GM19240 (cell line): ENCODE data around the gene SASH1.
"Not testable (repeated sequence)": the region's sequence is repeated elsewhere in the genome, so short reads cannot be mapped to it uniquely, and the experiment has no call there.

Experiments used
- DNase-seq: peaks from one replicate; pipeline ENCODE4 v3.0.0; 2011; ENCODE audit warnings: low spot score; ENCODE audit not compliant: insufficient read length

Gene SASH1

DNA sequence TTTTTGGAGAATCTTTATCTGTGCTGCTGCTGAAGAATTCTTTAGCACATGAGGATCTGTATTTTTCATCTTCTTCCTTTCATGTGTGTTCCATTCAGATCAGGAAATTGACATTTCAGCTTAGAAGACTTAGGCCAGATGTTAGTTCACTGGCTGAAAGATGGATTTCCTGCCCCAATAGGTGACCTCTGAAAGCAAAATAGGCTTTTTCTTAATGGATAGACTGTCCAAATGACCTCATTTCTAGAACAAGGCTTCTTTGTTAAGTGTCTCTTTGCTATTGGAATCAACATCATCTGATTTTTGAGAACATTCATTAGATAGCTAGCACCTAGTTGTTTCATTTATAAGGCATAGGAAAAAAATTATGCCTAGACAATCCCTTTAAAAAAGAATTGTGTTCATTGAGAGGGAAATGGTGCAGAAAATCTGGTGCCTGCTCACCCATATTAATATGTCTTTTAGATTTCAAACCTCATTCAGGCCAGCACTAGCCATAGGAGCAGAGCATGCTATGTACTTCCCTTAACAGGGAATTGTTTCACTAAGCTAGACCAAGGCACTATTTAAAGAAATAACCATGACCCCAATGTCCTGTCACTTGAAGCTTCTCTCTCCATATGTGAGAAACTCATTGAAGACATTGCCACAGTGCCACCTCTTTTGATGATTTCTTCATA, 13.6 kb upstream of the SASH1 start:
- no peak for DNase-seq

DNA sequence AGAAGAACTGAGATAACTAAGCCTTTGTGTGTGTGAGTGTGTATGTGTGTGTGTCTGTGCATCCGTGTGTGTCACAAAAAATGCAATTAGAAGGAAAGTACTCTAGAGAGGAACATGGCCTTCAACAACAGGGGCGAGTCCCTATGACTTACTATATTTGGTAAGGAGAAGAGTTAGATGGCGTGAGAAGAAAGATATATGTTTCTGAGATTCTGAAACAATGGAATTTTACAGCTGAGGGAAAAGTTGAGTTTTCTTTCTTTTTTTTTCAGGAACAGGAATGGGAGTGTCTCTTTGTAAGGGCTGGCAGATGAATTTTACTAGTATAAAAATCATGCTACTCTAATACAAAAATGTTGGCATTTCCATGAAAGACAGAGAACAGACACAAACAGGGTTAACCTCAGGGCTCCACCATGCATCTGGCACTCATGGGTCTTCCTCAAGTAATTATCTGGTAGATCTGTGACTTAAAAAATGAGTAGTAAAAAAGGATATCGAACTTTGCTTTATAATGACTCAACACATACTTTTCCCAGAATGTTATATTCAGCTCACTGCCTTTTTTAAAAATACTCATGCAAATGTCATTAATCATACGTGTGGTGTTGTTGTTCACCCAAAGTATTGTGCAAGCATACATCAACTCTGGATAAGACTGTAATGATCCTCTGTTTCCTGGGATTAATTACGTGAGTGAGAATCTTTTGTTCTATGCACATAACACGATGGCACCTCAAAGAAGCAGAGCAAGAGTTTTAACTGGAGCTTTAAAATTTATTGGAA, 12.8 kb upstream of the SASH1 start:
- DNase-seq: no peak

DNA sequence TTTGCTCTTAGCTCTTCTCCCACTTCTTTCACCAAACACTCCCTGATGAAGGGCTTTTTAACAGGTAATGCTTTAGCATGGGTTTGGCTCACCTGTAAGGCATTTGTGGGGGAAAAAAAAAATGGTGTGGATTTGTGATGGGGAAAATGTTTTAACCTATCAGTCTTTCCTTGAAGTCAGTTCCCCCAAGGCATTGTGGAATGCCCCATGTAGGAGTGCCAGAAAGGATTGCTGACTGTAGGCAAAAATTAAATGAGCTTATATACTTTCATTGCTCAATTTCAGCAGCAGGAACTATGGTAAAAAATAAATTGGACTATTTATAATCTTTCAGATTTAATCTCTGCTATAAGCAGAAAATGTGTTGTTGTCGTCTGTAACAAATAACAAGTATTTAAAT, 10.6 kb upstream of the SASH1 start:
- DNase-seq: no peak

DNA sequence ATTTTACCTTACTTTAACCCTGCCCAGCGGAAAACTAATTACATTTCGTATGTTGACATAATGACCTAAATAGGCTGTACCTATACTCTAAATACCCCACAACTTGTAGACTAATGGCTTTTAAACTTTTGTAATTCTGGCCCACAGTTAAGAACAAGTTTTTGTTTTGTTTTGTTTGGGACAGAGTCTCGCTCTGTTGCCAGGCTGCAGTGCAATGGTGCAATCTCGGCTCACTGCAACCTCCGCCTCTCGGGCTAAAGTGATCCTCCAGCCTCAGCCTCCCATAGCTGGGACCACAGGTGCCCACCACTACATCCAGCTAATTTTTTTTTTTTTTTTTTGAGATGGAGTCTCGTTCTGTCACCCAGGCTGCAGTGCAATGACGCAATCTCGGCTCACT, 5.7 kb upstream of the SASH1 start:
- DNase-seq: no peak

DNA sequence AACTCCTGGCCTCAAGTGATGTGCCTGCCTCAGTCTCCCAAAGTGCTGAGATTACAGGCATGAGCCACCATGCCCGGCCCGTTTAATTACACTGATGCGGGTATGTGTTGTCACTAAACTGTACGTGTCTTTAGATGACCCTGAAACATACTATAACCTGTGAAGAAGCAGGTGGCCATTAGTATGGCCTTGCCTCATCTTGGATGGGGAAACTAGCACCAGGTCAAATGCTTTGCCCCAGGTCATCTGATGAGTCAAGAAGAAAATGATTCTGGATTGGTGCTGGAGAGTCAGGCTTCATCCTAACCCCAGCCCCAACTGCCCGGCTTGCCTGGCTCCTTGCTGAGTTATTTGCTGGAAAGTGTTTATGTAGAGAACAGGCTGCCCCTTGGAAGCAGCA, 2.9 kb upstream of the SASH1 start:
- no peak for DNase-seq

DNA sequence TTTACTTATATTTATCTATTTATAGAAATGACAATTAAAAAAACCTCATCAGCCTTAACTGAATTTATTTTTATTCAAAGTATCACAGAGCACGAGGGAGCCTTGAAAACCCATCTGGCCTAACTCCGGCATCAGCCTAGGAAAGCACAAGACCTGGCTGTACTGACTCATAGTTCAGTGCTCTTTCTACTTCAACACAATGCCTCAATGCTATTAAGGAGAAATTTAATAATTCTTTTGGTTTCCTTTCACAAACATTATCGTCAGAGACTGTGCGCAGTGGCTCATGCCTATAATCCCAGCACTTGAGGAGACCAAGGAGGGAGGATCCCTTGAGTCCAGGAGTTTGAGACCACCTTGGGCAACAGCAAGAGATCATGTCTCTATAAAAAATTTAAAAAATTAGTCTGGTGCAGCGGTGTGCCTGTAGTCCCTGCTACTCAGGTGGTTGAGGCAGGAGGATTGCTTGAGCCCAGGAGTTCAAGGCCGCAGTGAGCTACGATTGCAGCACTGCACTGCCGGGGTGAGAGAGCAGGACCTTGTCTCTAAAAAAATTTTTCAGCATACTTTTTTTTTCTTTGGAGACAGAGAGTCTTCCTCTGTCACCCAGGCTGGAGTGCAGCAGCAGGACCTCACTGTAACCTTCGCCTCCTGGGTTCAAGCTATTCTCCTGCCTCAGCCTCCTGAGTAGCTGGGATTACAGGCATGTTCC, 1.9 kb upstream of the SASH1 start:
- no peak for DNase-seq

DNA sequence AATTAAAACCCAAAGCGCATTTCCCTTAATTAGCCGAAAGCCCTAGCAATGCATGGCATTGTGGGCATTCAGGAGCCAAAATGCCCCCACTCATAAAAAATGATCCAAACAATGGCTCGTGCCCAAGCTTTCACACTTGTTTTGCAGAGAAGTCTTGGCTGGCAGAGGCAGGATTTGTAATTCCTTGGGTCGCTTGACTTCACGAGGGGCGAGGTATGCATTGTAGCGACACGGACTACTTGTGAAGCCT, 613 bp upstream of the SASH1 start:
- no peak for DNase-seq

DNA sequence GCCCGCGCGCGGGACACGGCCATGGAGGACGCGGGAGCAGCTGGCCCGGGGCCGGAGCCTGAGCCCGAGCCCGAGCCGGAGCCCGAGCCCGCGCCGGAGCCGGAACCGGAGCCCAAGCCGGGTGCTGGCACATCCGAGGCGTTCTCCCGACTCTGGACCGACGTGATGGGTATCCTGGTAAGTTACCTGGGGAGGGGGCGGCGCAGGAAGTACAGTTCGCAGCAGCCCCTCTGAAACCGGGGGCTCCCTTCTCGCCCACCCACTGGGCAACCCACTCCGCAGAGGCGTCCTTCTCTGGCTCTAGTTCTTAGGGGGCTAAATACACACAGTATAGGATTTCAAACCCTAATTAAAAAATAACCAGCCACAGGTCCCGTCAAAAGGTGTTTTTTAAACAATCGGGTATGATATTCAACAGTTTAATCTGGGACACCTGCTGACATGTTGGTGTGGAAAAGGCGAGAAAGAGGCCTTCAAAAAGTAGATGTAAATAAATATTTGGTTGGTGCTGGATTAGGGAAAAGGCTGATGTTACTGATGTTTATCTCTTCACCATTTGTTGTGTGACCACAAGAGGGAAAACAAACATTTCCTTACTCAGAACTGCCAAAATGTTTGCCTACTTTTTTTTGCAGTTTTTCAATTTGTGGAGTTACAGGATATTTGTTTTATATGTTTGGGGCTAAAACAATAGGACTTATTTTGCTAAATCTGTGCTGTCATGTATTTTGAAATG, 577 bp downstream of the SASH1 start:
- DNase-seq: no peak

DNA sequence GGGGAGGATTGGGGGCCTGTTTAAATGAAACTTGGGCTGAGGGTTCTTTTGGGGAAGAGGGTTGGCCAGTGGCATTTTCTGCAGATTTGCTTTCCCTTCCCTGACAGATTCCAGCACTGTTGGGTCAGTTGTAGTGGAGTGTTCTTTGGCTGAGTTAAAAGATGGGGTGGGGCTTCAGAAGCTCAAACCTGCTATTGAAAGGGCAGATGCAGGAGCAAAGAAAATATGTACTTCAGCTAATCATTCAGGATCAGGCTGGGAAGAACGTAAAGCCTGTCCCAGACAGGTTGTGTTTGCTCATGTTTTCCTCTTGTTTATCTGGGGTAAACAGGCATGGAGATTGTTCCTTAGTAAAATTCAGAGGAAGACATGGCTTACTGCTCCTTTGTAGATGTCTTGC, 2.5 kb downstream of the SASH1 start:
- DNase-seq: no peak

DNA sequence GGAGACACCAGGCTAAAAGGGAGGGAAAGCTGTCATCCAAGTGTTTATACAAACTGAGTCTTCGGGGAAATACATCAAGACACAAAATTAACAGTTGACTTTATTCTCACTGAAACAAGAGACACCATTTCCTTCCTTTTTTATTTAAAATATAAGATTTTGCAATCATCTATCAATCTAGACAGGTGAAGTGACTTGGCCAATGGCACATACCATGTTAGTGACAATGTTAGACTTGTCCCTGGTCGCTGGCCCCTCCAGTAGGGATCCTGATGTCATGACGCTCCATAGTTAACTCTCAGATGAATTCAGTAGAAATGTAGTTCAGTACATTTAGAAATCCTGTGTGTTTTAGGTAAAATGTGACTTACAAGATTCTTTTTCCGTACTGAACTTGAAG, 2.9 kb downstream of the SASH1 start:
- no peak for DNase-seq

DNA sequence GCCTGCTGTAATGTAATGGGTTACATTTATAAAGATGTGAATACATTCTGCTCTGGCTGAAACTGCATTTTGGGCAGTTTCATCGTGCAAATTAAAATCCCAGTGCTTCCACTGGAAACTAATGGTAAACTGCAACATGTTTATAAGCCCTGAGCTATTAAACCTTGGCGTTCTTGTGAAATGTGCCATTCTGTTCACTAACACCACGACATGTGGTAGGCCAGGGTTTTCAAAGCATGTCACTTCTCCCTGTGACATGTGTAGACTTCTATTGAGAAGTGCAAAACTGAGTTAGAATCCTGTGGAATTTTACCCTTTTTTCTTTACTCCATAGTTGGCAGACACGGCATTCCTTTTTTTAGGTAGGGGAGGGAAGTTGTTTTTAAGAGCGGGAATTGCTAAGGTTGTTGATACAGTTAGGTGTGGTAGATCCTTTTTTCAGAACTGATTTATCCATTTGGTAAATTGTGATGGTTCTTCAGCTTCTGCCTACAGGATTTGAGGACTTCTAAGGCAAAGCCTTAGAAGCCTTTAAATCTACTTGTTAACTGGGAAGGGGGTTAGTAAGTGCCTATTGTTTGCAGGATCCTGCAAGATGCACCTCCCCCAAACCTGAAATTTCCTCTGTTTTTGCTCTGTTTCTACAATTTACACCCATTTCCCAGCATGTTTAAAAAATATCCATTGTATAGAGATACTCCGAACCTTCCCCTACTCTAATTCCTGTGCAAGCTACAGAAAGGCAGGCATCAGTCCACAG, 4.2 kb downstream of the SASH1 start:
- DNase-seq: no peak

DNA sequence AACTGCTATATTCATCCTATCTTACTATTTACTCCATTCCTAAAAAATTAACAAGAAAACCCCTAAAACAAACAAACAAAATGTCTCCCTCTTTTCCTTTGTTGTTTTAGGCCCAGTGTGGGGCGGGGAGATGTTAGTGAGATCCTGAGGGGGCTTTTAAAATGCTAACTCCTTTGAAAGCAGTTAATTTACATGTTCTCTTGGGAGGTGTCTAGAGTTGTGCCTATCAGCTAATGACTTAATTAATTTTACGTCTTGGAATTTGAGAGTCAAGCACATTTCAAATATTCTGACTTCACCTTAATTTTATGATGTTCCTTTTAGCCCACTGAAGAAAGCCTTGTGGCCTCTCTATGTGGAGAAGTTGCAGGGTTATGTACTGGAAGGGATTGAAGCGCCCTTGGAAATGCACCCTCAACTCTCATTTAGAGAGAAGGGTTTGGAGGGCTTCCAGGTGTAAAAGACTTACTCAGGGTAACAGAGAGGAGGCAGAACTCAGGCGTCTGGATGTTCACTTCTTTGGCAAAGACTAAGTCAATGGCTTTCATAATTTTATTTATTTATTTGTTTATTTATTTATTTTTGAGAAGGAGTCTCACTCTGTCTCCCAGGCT, 4.9 kb downstream of the SASH1 start:
- DNase-seq: no peak

DNA sequence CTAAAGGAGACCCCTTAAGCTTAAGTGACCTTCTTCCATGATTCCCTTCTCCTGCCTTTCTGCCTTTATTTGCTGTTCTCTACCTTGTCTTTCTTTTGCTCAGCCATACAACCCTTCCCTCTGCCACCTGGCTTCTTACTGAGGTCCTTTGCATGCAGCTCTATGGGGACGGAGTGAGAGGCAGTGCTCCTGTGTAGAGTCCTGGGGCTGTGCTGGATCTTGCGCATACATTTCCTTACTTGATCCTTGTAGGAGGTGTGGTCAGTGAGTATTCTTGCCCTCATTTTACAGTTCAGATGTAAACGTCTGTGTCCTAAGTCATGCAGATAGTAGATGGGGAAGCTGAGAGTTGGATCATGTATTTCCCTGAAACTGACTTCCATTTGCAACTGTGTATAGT, 5.7 kb downstream of the SASH1 start:
- DNase-seq: no peak

DNA sequence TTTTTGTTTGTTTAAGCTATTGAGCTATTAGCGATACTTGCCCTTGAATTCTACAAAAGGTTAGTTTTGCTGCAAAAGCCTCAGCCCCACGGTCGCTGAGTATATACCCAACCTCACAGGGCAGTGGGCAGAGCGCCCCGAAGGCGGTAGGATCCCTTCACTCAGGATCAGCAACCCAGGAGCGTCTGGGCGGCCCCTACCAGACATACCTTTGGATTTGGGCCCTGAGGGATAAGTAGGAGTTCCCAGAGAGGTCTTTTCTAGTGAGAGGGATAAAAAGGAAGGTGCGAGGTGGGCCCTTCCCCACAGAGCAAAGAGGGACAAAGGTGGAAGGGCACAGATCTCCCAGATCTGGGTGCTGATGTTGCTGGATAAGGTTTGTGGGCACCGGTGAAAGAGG, 6.1 kb downstream of the SASH1 start:
- DNase-seq: no peak

DNA sequence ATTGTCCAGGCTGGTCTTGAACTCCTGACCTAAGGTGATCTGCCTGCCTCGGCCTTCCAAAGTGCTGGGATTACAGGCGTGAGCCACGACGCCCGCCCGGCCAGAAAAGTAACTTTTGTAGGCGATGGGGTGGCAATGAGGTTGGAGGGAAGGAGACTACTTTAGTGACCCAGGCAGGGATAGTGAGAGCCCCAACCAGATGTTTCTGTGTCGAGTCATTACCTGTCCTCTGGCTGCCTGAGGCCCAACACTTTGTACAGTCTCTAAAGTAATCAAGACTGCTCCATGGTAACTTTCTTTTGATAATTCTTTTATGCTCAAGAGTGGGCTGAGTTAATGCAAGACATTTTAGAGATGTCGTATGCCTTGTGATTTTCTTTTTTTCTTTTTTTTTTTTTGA, 6.8 kb downstream of the SASH1 start:
- DNase-seq: no peak

DNA sequence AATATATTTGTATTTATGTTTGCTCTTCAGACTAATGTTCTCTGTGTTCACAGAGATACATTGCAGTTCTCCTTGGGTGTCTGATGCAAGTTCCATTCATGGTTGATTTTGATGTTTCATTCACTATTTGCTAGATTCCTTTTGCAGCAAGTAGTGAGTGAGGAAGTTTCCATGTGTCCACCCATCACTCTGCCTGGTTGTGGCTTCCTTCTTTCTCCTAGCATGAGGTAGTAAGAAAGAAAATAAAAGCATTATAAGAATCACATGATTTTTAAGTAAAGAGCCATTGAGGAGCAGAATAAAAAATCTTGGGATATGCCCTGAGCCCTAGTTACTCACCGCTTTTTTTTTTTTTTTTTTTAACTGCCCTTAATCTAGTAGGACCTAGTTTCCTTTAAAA, 8.7 kb downstream of the SASH1 start:
- no peak for DNase-seq

DNA sequence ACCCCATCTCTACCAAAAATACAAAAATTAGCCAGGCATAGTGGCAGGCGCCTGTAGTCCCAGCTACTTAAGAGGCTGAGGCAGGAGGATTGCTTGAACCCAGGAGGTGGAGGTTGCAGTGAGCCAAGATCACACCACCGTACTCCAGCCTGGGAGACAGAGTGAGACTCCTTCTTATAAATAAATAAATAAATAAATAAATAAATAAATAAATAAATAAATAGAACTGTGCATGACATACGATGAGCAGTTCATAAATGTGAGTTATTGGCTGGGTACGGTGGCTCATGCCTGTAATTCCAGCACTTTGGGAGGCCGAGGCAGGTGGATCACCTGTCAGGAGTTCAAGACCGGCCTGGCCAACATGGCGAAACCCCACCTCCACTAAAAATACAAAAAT, 9.8 kb downstream of the SASH1 start:
- not testable (repeated sequence) for DNase-seq

DNA sequence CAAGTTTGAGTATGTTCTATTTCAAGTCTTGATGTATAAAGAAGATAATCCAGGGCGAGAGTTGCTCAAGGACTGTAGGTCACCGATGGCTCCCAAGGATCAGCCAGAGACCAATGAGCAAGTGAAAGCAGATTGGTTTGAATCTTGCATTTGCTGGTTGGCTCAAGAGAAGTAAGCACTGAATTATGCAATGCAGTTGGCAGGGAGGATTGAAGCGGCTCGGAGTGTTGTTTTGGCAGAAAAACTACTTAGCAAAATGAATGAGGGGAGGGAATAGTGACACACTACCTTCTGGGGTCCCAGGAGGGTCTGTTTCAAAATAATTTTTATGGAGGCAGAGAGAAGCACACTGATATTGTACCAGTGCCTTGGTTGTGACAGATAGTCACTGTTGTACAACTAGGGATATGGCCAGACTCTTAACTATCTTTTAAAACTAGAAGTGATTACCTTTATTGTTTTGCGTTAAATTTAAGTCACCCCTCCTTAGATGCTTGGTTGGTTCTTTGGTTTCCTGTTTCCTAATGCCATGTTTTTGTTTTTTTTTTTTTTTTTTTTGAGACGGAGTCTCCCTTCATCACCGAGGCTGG, 15.7 kb downstream of the SASH1 start:
- no peak for DNase-seq

DNA sequence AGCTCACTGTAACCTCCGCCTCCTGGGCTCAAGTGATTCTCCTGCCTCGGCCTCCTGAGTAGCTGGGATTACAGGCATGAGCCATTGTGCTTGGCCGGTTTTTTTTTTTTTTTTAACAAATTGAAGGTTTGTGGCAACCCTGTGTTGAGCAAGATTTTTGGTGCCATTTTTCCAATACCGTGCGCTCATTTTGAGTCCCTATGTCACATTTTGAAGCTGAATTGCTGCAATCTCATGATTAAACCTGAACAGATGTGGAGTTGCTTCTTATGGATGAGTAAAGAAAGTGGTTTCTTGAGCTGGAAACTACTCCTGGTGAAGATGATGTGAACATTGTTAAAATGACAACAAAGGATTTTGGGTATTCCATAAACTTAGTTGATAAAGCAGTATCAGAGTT, 16.6 kb downstream of the SASH1 start:
- DNase-seq: no peak

DNA sequence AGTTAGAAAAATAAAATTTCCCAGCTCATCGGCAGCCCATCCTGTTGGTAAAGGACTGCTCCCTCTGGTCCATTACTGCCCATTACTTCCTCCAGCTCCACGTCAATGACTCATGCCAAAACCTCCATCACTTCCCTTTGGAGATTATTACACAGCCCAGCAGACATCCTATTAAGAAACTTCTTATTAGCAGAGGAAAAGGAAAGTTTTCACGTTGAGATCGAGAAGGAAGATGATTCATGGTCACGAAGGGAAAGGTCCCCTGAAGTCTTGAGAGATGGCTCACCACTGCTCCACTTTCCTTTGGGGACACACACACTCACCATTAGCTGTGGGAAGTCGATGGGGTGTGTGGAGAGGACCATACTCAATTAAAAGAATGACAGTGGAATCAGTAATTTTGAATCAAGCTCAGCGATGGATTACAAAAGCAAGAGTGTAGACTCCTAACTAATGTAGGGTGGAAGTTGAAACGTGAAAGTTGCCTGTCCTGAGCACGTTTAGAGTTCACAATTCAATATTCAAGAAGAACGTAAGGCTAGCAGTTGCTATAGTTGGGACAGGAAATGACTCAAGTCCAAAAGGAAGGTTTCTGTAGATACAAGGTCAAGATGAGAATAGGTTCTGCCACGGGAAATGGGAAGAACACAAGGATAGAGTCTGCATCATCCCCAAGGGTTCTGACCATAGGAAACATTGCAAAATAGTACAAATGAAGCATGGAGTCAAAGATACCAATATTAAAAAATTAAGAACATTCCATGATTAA, 21.6 kb downstream of the SASH1 start:
- no peak for DNase-seq
